DOHH2 (cell line): ENCODE measurements around the gene CAMSAP2.

Source experiments
- CTCF ChIP-seq: fragments of 200-600 bp; sonication (generic); IDR thresholded peaks from one replicate; pipeline ENCODE4 v1.5.1; 2014; ENCODE audit warnings: antibody characterized with exemption, mild to moderate bottlenecking, low read depth, low read length; ENCODE audit not compliant: poor library complexity, severe bottlenecking
- EZH2phosphoT487 ChIP-seq: fragments of 200-600 bp; sonication (generic); IDR thresholded peaks from 2 replicates; pipeline ENCODE4 v1.6.1; 2017; ENCODE audit warnings: borderline replicate concordance, mild to moderate bottlenecking, antibody characterized with exemption, low read length, moderate library complexity, mixed read lengths

- no peak for TF ChIP-seq CTCF
- TF ChIP-seq EZH2phosphoT487: no peak
These were observed 118.1 kb downstream of the CAMSAP2 start for GRCh38 chr1:200856716-200857357.
